ENCODE data around the gene CREG2. TPM values are rescaled to one million over a fixed set of nuclear protein-coding genes. Genes with fewer than 3 reads are reported as not detected.

Gene CREG2
- total RNA-seq, 6 experiments from 2014 or later, result 0.20 TPM; not detected in 5

DNA sequence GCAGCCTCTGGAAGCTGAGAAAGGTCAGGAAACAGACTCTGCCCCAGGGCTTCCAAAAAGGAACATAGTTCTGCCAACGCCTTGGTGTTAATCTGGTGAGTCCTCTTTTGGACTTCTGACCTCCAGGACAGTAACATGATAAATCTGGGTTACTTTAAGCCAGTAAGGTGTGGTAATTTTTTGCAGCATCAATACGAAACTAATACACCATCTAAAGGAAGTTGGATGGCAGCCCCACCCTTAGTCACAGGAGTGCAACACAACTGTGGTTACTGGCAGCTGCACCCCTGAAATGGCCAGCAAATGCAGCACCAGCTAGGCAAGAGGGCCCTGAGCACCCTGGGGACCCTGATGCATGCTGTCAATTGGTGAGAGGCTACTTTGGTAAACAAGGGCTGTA lies 25.8 kb downstream of the CREG2 start:
- no peak overlapping the region for H3K27ac ChIP-seq
- ATAC-seq, result peak in 1 of 4 donors; percentile 16
- no peaks in the 10 kb centered on the region for H3K9me3 ChIP-seq
- H3K36me3 ChIP-seq, result no peaks in the 10 kb centered on the region
- intact Hi-C loops (cut with DNase I), result no loop called here
- H3K27me3 ChIP-seq, result no peaks in the 10 kb centered on the region
- no peak for DNase-seq
- H3K4me3 ChIP-seq, result no peak overlapping the region
- WGBS (ENCODE audit: insufficient coverage, low coverage, low lambda C conversion rate, missing lambda C conversion rate), result 17% methylated on average over 1 of the region's 2 CpGs
- no peak for TF ChIP-seq POLR2A (IDR thresholded peaks at IDR 0.05)
- TF ChIP-seq, protein P1, sequence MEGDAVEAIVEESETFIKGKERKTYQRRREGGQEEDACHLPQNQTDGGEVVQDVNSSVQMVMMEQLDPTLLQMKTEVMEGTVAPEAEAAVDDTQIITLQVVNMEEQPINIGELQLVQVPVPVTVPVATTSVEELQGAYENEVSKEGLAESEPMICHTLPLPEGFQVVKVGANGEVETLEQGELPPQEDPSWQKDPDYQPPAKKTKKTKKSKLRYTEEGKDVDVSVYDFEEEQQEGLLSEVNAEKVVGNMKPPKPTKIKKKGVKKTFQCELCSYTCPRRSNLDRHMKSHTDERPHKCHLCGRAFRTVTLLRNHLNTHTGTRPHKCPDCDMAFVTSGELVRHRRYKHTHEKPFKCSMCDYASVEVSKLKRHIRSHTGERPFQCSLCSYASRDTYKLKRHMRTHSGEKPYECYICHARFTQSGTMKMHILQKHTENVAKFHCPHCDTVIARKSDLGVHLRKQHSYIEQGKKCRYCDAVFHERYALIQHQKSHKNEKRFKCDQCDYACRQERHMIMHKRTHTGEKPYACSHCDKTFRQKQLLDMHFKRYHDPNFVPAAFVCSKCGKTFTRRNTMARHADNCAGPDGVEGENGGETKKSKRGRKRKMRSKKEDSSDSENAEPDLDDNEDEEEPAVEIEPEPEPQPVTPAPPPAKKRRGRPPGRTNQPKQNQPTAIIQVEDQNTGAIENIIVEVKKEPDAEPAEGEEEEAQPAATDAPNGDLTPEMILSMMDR (IDR thresholded peaks at IDR 0.05), result no peak
- no peaks in the 10 kb centered on the region for H3K4me1 ChIP-seq

DNA sequence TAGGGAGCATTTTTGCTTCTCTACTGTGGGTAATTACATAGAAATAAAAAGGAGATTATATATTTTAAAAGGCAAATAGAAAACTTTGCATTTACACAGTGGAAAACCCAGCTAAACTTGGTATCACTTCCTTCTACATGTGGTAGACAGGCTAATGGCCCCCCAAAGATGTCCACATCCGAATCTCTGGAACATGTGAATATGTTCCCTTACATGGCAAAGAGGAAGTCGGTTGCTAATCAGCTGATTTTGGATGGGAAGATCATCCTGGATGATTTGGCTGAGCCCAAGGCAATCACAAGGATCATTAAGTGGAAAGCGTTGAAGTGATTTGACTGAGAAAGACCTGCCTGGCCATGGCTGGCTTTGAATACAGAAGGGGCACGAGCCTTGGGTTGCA lies 26.2 kb downstream of the CREG2 start:
- Histone ChIP-seq H3K36me3 (no peaks in the 10 kb centered on the region), H3K4me3 (no peak overlapping the region), H3K4me1 (no peaks in the 10 kb centered on the region), H3K9me3 (no peaks in the 10 kb centered on the region), H3K27ac (no peak overlapping the region), H3K27me3 (no peaks in the 10 kb centered on the region)
- intact Hi-C loops (cut with DNase I), result no loop called here
- DNase-seq (no peak), ATAC-seq (no peak)
- no peak for TF ChIP-seq POLR2A (IDR thresholded peaks at IDR 0.05)
- TF ChIP-seq, protein P1 (IDR thresholded peaks at IDR 0.05), result no peak
- WGBS (ENCODE audit: insufficient coverage, low coverage, low lambda C conversion rate, missing lambda C conversion rate), result 62% methylated on average over 3 of the region's 4 CpGs

DNA sequence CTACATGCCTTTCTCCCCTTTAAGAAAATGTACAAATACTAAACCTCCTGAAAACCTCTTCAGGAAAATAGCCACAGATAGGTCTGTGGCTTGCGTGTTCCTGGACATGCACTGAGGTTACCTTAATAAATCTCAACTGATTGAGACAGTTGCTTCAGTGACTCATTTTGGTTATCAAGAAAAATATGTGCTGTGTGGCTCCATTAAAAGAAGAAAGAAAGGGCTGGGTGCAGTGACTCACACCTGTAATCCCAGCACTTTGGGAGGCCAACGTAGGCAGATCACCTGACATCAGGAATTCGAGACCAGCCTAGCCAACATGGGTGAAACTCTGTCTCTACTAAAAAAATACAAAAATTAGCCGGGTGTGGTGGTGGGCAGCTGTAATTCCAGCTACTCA lies 27.1 kb downstream of the CREG2 start:
- H3K4me1 ChIP-seq, result no peaks in the 10 kb centered on the region
- WGBS (ENCODE audit: insufficient coverage, low coverage, low lambda C conversion rate, missing lambda C conversion rate), result 83% methylated on average over 3 of the region's 4 CpGs
- intact Hi-C loops (cut with DNase I), result no loop called here
- H3K36me3 ChIP-seq, result no peaks in the 10 kb centered on the region
- TF ChIP-seq POLR2A (IDR thresholded peaks at IDR 0.05), result no peak
- TF ChIP-seq, protein P1 (IDR thresholded peaks at IDR 0.05), result no peak
- DNase-seq, result no peak
- H3K27ac ChIP-seq, result no peak overlapping the region
- no peaks in the 10 kb centered on the region for H3K9me3 ChIP-seq
- ATAC-seq, result no peak
- H3K4me3 ChIP-seq, result no peak overlapping the region
- no peaks in the 10 kb centered on the region for H3K27me3 ChIP-seq

DNA sequence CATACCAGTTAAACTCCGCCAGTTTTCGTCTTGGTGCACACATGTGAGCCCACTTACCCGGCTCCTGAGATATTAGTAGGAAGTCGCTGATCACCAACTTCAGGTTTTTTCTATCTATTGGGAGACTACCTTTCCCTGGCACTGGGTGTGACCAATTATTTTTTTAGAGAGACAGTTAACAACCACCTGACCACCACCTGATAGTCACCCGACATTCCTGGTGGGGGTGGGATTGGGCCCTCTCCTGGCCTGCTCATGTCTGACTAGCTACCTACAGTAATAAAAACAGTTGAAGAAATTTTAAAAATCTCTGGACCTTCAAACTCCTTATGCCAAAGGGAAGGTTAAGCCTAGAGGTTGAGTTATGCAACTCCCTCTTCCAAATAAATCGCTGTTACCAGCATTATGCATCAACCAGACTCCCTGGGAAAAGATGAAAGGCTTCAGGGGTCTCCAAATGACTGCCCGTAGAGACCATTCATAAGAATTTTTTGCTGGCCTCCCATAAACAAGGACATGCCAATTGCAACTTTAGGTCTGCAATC lies 27.8 kb downstream of the CREG2 start:
- Histone ChIP-seq H3K4me3 (no peak overlapping the region), H3K36me3 (no peaks in the 10 kb centered on the region), H3K9me3 (no peaks in the 10 kb centered on the region), H3K27ac (no peak overlapping the region), H3K4me1 (no peaks in the 10 kb centered on the region), H3K27me3 (no peaks in the 10 kb centered on the region)
- DNase-seq, result no peak
- WGBS (ENCODE audit: insufficient coverage, low coverage, low lambda C conversion rate, missing lambda C conversion rate), result 91% methylated on average over 7 of the region's 7 CpGs
- no peak for TF ChIP-seq POLR2A (IDR thresholded peaks at IDR 0.05)
- TF ChIP-seq, protein P1 (IDR thresholded peaks at IDR 0.05), result no peak
- ATAC-seq, result no peak
- intact Hi-C loops (cut with DNase I), result no loop called here

DNA sequence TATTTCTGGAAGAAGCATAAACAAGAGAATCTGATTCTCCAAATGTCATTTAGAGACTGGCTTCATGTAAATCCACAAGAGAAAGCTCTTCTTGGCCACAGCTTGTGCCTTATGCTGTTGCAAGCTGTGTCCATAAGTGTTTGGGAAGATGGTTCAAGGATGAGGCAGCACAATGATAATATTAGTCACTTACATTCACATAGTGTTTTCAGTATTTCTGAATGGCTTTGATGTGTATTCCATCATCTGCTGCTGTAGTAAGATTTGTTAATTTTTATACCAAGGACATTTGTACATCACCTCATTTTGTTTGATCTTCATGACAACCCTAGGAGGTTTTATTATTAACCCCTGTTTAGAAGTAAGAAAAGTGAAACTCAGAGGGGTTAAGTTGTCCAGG lies 29.9 kb downstream of the CREG2 start:
- DNase-seq (no peak), ATAC-seq (no peak)
- Histone ChIP-seq H3K27ac (no peak overlapping the region), H3K36me3 (no peaks in the 10 kb centered on the region), H3K4me1 (no peaks in the 10 kb centered on the region), H3K27me3 (no peaks in the 10 kb centered on the region), H3K4me3 (no peak overlapping the region), H3K9me3 (no peaks in the 10 kb centered on the region)
- TF ChIP-seq, protein P1 (IDR thresholded peaks at IDR 0.05), result no peak
- intact Hi-C loops (cut with DNase I), result no loop called here
